ENCODE measurements around the gene BAMBI. TPM values are rescaled to one million over a fixed set of nuclear protein-coding genes. Genes with fewer than 3 reads are reported as not detected.
"Not testable (repeated sequence)": the region's sequence is repeated elsewhere in the genome, so short reads cannot be mapped to it uniquely, and the experiment has no call there.

Gene BAMBI
- total RNA-seq, 4 donors from 2014 or later, result 10.6 to 16.1 (median 13.0) TPM

- 72% methylated on average over 2 of the region's 2 CpGs for WGBS
- Histone ChIP-seq H3K27ac (no peak overlapping the region), H3K4me3 (no peak overlapping the region), H3K9me3 (no peaks in the 10 kb centered on the region), H3K4me1 (no peaks in the 10 kb centered on the region), H3K36me3 (no peaks in the 10 kb centered on the region), H3K27me3 (no peaks in the 10 kb centered on the region)
- no peak for DNase-seq (ENCODE audit: low spot score in 2 of 2)
- TF ChIP-seq POLR2AphosphoS5 (IDR thresholded peaks at IDR 0.05), result no peak
- TF ChIP-seq EP300 (IDR thresholded peaks at IDR 0.05), result no peak
- TF ChIP-seq, protein P1, sequence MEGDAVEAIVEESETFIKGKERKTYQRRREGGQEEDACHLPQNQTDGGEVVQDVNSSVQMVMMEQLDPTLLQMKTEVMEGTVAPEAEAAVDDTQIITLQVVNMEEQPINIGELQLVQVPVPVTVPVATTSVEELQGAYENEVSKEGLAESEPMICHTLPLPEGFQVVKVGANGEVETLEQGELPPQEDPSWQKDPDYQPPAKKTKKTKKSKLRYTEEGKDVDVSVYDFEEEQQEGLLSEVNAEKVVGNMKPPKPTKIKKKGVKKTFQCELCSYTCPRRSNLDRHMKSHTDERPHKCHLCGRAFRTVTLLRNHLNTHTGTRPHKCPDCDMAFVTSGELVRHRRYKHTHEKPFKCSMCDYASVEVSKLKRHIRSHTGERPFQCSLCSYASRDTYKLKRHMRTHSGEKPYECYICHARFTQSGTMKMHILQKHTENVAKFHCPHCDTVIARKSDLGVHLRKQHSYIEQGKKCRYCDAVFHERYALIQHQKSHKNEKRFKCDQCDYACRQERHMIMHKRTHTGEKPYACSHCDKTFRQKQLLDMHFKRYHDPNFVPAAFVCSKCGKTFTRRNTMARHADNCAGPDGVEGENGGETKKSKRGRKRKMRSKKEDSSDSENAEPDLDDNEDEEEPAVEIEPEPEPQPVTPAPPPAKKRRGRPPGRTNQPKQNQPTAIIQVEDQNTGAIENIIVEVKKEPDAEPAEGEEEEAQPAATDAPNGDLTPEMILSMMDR (IDR thresholded peaks at IDR 0.05), result no peak
- TF ChIP-seq POLR2A (IDR thresholded peaks at IDR 0.05), result no peak
Observed at GRCh38 chr10:28652106-28652505, 25.2 kb upstream of the BAMBI start.

DNA sequence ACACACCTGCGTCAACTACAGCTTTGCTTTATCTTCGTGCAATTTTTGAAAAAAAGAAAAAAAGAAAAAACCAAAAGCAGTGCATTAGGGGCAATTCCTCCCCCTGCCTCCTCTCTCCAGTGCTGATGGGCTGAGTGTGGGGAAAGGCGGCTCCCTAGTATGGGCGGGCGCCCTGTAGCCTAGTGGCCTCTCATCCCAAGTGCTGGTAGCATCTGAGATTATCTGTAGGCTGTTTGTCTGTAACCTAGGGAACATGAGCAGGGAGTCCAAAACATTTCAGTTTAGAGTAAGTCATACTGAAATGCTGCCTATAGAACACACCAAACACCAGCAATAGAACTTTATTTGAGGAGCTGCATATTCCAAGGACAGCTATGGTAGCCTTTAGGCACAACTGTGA is 24.6 kb upstream of the BAMBI start:
- Histone ChIP-seq H3K27me3 (no peaks in the 10 kb centered on the region), H3K27ac (no peak overlapping the region), H3K36me3 (no peaks in the 10 kb centered on the region), H3K4me3 (no peak overlapping the region), H3K4me1 (no peaks in the 10 kb centered on the region), H3K9me3 (no peaks in the 10 kb centered on the region)
- WGBS, result 98% methylated on average over 5 of the region's 5 CpGs
- TF ChIP-seq POLR2AphosphoS5 (IDR thresholded peaks at IDR 0.05) (no peak), POLR2A (IDR thresholded peaks at IDR 0.05) (no peak), EP300 (IDR thresholded peaks at IDR 0.05) (no peak)
- TF ChIP-seq, protein P1 (IDR thresholded peaks at IDR 0.05), result no peak
- DNase-seq (ENCODE audit: low spot score in 2 of 2), result no peak

DNA sequence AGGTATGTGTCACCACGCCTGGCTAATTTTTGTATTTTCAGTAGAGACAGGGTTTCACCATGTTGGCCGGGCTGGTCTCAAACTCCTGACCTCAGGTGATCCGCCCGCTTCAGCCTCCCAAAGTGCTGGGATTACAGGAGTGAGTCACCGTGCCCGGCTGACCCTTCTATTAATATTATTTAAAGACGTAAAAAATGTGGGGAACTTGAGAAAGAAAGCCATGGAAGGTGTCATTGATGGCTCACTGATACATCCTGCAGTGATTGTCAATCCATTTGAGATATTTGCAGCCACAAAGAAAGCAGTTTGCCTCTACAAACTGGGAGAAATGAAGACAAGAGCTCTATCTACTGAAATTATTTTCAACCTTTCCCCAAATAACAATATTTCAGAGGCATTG is 18.5 kb upstream of the BAMBI start:
- 90% methylated on average over 7 of the region's 7 CpGs for WGBS
- DNase-seq (ENCODE audit: low spot score in 2 of 2), result not testable (repeated sequence)

DNA sequence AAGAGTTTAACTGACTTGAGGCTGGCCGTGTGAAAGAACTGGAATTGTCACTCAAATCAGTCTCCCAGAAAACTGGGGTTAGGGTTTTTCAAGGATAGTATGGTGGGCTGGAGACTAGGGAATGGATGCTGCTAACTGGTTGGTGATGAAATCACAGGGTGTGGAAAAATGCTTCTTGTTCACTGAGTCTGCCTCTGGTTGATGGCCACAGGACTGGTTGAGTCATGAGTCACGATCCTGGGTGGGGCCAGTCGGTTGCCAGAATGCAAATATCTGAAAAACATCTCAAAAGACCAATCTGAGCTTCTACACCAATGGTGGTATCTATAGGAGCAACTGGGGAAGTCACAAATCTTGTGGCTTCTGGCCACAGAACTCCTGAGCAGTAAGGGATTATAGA is 16.3 kb upstream of the BAMBI start:
- H3K36me3 ChIP-seq, result no peaks in the 10 kb centered on the region
- H3K4me3 ChIP-seq, result no peak overlapping the region
- TF ChIP-seq POLR2A (IDR thresholded peaks at IDR 0.05) (no peak), POLR2AphosphoS5 (IDR thresholded peaks at IDR 0.05) (no peak), EP300 (IDR thresholded peaks at IDR 0.05) (no peak)
- TF ChIP-seq, protein P1 (IDR thresholded peaks at IDR 0.05), result no peak
- no peaks in the 10 kb centered on the region for H3K9me3 ChIP-seq
- peaks cover 10% of the 10 kb centered on the region for H3K27me3 ChIP-seq
- DNase-seq (ENCODE audit: low spot score in 2 of 2), result no peak
- H3K27ac ChIP-seq, result no peak overlapping the region
- no peaks in the 10 kb centered on the region for H3K4me1 ChIP-seq
- WGBS, result 42% methylated on average over 3 of the region's 3 CpGs

More for the DNA sequence above, 18.5 kb upstream of the BAMBI start:
- H3K27ac ChIP-seq, H3K4me3 ChIP-seq, H3K9me3 ChIP-seq, H3K4me1 ChIP-seq, H3K27me3 ChIP-seq, H3K36me3 ChIP-seq: not testable (repeated sequence)

- H3K4me3 ChIP-seq, result no peak overlapping the region
- peaks cover 6% of the 10 kb centered on the region for H3K4me1 ChIP-seq
- H3K9me3 ChIP-seq, result no peaks in the 10 kb centered on the region
- no peak overlapping the region for H3K27ac ChIP-seq
- TF ChIP-seq EP300 (IDR thresholded peaks at IDR 0.05), result no peak
- TF ChIP-seq, protein P1 (IDR thresholded peaks at IDR 0.05), result peak; percentile 88 to 94
- no peak for TF ChIP-seq POLR2AphosphoS5 (IDR thresholded peaks at IDR 0.05)
- WGBS, result 9% methylated on average over 9 of the region's 9 CpGs
- H3K27me3 ChIP-seq, result peaks cover 27% of the 10 kb centered on the region
- no peaks in the 10 kb centered on the region for H3K36me3 ChIP-seq
- DNase-seq (ENCODE audit: low spot score in 2 of 2), result peak; percentile 78 to 85
Observed at GRCh38 chr10:28663576-28664368, 13.5 kb upstream of the BAMBI start.
